HepG2 (cell line): ENCODE data around the gene ADPRM. TPM values are rescaled to one million over a fixed set of nuclear protein-coding genes. Genes with fewer than 3 reads are reported as not detected.

Experiments used
- HNRNPL ChIP-seq: fragments of 200-400 bp; formaldehyde crosslinking; IDR thresholded peaks from 2 replicates; pipeline ENCODE4 v1.6.1; 2017; ENCODE audit warnings: mild to moderate bottlenecking, low read depth, low read length
- NR2F2 ChIP-seq: IDR thresholded peaks from 2 replicates; pipeline ENCODE4 v1.6.1; 2012; ENCODE audit warnings: low read depth, inconsistent platforms, borderline replicate concordance
- RARA ChIP-seq: IDR thresholded peaks from 2 replicates; pipeline ENCODE4 v1.6.1; 2016; ENCODE audit warnings: missing genetic modification reagents, missing compliant biosample characterization
- RFX5 ChIP-seq: IDR thresholded peaks from 2 replicates; pipeline ENCODE4 v1.6.1; 2011; ENCODE audit warnings: low read depth, low read length, improper control_type of control experiment
- ZNF501 ChIP-seq: sonication (generic); formaldehyde crosslinking; IDR thresholded peaks from 2 replicates; pipeline ENCODE4 v1.5.1; 2020; ENCODE audit warnings: mild to moderate bottlenecking, moderate library complexity, missing genetic modification reagents
- ZNF660 ChIP-seq: sonication (generic); formaldehyde crosslinking; IDR thresholded peaks from 2 replicates; pipeline ENCODE4 v1.5.1; 2020; ENCODE audit warnings: mild to moderate bottlenecking, low read depth, missing genetic modification reagents, borderline replicate concordance
- ZNF816 ChIP-seq: sonication (generic); formaldehyde crosslinking; IDR thresholded peaks from 2 replicates; pipeline ENCODE4 v1.8.0; 2022; ENCODE audit warnings: missing genetic modification reagents, mild to moderate bottlenecking, borderline replicate concordance
- polyA plus RNA-seq, 8 experiments: library from polyadenylated mRNA; depleted of rRNA in 3 of 8; stranded (reverse) in 7 of 8; unstranded in 1 of 8; fragments of >200 nt; fragmentation: Illumina TruSeq in 4 of 8; extraction: Trizol in 4 of 8; gene quantifications; 2 replicates each; pipeline versions ENCODE4 v1.2.1 to v1.2.3, GENCODE V29; 2011 to 2016; ENCODE audit warnings: low read depth in 4 of 8, missing spikeins in 1 of 8, mixed read lengths in 1 of 8; ENCODE audit not compliant: insufficient read depth in 1 of 8
- total RNA-seq, 5 experiments: library from RNA; depleted of rRNA; stranded (reverse); fragments of >200 nt; fragmentation: Illumina TruSeq; extraction: Trizol; gene quantifications; 2 replicates each; pipeline ENCODE4 v1.2.3, GENCODE V29; 2016; ENCODE audit warnings: low read depth in 1 of 5
- TF ChIP-seq, protein P1 (sequence below): sonication (generic); formaldehyde crosslinking; IDR thresholded peaks from 2 replicates; pipeline ENCODE4 v1.5.1; 2020; ENCODE audit warnings: mild to moderate bottlenecking, missing genetic modification reagents, borderline replicate concordance
- TF ChIP-seq, protein P2 (sequence below): sonication (generic); formaldehyde crosslinking; IDR thresholded peaks from one replicate; pipeline ENCODE4 v1.5.1; 2020; ENCODE audit warnings: mild to moderate bottlenecking, missing genetic modification reagents; ENCODE audit errors: not compliant biosample characterization
- TF ChIP-seq, protein P3 (sequence below): conservative IDR thresholded peaks from 2 replicates; pipeline ENCODE4 v1.6.1; 2018; ENCODE audit warnings: missing genetic modification reagents
- TF ChIP-seq, protein P4 (sequence below): sonication (generic); formaldehyde crosslinking; IDR thresholded peaks from 2 replicates; pipeline ENCODE4 v1.4.0; 2020; ENCODE audit warnings: missing genetic modification reagents, low read depth, mild to moderate bottlenecking, borderline replicate concordance

The ADPRM gene
- total and polyA plus RNA-seq, 2 of the 13 experiments (the other 11 are each of a cell fraction or from before 2014, with no cell fraction given), result 5.6 to 10.8 TPM

DNA sequence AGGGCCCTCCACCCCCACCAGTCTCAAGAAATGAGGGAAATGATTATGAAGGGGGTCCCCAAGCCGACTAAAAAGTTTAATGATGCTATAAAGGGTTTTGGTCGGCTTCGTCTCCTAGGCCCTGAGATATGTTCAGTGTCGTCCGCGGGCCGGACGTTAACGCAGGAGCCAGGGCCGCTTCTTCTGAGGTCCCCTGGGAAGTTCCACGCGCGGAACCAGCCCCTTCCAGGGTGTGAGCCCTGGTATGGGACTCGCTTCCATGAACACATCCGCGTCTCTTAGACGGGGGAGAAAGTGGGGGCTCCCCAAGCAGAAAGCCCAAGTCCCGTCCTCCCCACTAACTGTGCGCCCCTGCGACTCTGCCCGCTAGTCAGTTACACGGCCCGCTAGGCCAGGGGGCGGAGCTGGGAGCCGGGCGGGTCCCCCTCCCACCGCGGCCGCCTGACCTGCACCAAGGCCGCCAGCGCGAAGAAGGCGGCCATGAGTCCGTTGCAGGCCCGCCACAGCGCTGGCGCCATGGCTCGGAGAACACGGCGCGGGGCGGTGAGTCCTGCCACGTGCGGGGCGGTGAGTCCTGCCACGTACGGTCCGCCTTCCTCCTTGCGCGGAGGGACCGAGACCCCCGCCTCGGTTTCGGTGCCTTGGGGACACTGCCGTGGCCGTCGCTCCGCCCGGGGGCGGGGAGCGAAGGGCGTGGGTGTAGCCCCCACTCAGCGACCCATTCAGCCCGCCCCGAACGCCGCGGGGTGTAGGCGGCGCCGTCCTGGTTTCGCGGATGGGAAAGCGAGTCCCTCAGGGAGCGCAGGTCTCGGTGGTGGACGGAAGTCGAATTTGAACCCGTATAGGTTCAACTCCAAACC is 32.2 kb downstream of the ADPRM start, which contains the start of gene TMEM220 (continued):
- TF ChIP-seq RFX5, result no peak
- no peak for TF ChIP-seq HNRNPL
- TF ChIP-seq ZNF816 (CRISPR knock-in tag), result no peak
- TF ChIP-seq NR2F2, result no peak
- TF ChIP-seq, protein P1, sequence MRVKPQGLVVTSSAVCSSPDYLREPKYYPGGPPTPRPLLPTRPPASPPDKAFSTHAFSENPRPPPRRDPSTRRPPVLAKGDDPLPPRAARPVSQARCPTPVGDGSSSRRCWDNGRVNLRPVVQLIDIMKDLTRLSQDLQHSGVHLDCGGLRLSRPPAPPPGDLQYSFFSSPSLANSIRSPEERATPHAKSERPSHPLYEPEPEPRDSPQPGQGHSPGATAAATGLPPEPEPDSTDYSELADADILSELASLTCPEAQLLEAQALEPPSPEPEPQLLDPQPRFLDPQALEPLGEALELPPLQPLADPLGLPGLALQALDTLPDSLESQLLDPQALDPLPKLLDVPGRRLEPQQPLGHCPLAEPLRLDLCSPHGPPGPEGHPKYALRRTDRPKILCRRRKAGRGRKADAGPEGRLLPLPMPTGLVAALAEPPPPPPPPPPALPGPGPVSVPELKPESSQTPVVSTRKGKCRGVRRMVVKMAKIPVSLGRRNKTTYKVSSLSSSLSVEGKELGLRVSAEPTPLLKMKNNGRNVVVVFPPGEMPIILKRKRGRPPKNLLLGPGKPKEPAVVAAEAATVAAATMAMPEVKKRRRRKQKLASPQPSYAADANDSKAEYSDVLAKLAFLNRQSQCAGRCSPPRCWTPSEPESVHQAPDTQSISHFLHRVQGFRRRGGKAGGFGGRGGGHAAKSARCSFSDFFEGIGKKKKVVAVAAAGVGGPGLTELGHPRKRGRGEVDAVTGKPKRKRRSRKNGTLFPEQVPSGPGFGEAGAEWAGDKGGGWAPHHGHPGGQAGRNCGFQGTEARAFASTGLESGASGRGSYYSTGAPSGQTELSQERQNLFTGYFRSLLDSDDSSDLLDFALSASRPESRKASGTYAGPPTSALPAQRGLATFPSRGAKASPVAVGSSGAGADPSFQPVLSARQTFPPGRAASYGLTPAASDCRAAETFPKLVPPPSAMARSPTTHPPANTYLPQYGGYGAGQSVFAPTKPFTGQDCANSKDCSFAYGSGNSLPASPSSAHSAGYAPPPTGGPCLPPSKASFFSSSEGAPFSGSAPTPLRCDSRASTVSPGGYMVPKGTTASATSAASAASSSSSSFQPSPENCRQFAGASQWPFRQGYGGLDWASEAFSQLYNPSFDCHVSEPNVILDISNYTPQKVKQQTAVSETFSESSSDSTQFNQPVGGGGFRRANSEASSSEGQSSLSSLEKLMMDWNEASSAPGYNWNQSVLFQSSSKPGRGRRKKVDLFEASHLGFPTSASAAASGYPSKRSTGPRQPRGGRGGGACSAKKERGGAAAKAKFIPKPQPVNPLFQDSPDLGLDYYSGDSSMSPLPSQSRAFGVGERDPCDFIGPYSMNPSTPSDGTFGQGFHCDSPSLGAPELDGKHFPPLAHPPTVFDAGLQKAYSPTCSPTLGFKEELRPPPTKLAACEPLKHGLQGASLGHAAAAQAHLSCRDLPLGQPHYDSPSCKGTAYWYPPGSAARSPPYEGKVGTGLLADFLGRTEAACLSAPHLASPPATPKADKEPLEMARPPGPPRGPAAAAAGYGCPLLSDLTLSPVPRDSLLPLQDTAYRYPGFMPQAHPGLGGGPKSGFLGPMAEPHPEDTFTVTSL, result no peak
- no peak for TF ChIP-seq ZNF660 (CRISPR knock-in tag)
- TF ChIP-seq, protein P2, sequence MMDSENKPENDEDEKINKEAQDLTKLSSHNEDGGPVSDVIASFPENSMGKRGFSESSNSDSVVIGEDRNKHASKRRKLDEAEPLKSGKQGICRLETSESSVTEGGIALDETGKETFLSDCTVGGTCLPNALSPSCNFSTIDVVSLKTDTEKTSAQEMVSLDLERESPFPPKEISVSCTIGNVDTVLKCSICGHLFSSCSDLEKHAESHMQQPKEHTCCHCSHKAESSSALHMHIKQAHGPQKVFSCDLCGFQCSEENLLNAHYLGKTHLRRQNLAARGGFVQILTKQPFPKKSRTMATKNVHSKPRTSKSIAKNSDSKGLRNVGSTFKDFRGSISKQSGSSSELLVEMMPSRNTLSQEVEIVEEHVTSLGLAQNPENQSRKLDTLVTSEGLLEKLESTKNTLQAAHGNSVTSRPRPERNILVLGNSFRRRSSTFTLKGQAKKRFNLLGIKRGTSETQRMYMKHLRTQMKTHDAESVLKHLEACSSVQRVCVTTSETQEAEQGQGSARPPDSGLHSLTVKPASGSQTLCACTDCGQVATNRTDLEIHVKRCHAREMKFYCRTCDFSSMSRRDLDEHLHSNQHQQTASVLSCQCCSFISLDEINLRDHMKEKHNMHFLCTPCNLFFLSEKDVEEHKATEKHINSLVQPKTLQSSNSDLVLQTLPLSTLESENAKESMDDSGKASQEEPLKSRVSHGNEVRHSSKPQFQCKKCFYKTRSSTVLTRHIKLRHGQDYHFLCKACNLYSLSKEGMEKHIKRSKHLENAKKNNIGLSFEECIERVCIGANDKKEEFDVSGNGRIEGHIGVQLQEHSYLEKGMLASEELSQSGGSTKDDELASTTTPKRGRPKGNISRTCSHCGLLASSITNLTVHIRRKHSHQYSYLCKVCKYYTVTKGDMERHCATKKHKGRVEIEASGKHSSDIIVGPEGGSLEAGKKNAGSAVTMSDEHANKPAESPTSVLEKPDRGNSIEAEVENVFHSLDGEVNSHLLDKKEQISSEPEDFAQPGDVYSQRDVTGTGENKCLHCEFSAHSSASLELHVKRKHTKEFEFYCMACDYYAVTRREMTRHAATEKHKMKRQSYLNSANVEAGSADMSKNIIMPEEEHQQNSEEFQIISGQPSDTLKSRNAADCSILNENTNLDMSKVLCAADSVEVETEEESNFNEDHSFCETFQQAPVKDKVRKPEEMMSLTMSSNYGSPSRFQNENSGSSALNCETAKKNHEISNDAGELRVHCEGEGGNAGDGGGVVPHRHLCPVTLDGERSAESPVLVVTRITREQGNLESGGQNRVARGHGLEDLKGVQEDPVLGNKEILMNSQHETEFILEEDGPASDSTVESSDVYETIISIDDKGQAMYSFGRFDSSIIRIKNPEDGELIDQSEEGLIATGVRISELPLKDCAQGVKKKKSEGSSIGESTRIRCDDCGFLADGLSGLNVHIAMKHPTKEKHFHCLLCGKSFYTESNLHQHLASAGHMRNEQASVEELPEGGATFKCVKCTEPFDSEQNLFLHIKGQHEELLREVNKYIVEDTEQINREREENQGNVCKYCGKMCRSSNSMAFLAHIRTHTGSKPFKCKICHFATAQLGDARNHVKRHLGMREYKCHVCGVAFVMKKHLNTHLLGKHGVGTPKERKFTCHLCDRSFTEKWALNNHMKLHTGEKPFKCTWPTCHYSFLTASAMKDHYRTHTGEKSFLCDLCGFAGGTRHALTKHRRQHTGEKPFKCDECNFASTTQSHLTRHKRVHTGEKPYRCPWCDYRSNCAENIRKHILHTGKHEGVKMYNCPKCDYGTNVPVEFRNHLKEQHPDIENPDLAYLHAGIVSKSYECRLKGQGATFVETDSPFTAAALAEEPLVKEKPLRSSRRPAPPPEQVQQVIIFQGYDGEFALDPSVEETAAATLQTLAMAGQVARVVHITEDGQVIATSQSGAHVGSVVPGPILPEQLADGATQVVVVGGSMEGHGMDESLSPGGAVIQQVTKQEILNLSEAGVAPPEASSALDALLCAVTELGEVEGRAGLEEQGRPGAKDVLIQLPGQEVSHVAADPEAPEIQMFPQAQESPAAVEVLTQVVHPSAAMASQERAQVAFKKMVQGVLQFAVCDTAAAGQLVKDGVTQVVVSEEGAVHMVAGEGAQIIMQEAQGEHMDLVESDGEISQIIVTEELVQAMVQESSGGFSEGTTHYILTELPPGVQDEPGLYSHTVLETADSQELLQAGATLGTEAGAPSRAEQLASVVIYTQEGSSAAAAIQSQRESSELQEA, result peak; percentile 81
- TF ChIP-seq ZNF501, result peak; percentile 82
- TF ChIP-seq RARA (CRISPR knock-in tag), result no peak
- TF ChIP-seq, protein P3, sequence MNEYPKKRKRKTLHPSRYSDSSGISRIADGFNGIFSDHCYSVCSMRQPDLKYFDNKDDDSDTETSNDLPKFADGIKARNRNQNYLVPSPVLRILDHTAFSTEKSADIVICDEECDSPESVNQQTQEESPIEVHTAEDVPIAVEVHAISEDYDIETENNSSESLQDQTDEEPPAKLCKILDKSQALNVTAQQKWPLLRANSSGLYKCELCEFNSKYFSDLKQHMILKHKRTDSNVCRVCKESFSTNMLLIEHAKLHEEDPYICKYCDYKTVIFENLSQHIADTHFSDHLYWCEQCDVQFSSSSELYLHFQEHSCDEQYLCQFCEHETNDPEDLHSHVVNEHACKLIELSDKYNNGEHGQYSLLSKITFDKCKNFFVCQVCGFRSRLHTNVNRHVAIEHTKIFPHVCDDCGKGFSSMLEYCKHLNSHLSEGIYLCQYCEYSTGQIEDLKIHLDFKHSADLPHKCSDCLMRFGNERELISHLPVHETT (CRISPR knock-in tag), result no peak; the same call in 1 of the 2 replicates
- TF ChIP-seq, protein P4, sequence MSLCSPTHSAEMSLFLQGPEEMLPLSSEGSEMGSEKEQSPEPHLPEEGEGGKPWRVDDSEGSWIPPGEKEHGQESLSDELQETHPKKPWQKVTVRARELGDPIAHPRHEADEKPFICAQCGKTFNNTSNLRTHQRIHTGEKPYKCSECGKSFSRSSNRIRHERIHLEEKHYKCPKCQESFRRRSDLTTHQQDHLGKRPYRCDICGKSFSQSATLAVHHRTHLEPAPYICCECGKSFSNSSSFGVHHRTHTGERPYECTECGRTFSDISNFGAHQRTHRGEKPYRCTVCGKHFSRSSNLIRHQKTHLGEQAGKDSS (CRISPR knock-in tag), result peak; percentile 68; the same call in 1 of the 2 replicates
